ENCODE results near the gene ADARB1. TPM values are rescaled to one million over a fixed set of nuclear protein-coding genes. Genes with fewer than 3 reads are reported as not detected.

The ADARB1 gene
- total RNA-seq, 1 donor from 2014 or later = 25.9 TPM

- H3K27ac Mint-ChIP-seq = no peak overlapping the region
- no peak overlapping the region for H3K4me3 Mint-ChIP-seq
- peaks cover 2% of the 10 kb centered on the region for H3K27me3 Mint-ChIP-seq (ENCODE audit: insufficient read depth)
- no peak for DNase-seq (ENCODE audit: low spot score)
- no peaks in the 10 kb centered on the region for H3K9me3 Mint-ChIP-seq
- intact Hi-C loops (cut with micrococcal nuclease) = no loop called here
- H3K36me3 Mint-ChIP-seq (ENCODE audit: low read depth) = peaks cover 8% of the 10 kb centered on the region
- peaks cover 59% of the 10 kb centered on the region for H3K4me1 Mint-ChIP-seq (ENCODE audit: low read depth)
Measured at GRCh38 chr21:45114072-45114471, 39.7 kb downstream of the ADARB1 start.

GRCh38 chr21:45114475-45114874 lies 40.1 kb downstream of the ADARB1 start:
- Mint-ChIP-seq H3K36me3 (ENCODE audit: low read depth) (peaks cover 8% of the 10 kb centered on the region), H3K4me1 (ENCODE audit: low read depth) (peaks cover 55% of the 10 kb centered on the region), H3K27me3 (ENCODE audit: insufficient read depth) (peaks cover 2% of the 10 kb centered on the region), H3K4me3 (no peak overlapping the region), H3K27ac (no peak overlapping the region), H3K9me3 (no peaks in the 10 kb centered on the region)
- intact Hi-C loops (cut with micrococcal nuclease) = no loop called here
- DNase-seq (ENCODE audit: low spot score) = no peak

GRCh38 chr21:45115141-45115540 lies 40.8 kb downstream of the ADARB1 start:
- no peak overlapping the region for H3K4me3 Mint-ChIP-seq

GRCh38 chr21:45116066-45116465 lies 41.7 kb downstream of the ADARB1 start:
- Mint-ChIP-seq H3K36me3 (ENCODE audit: low read depth) (peaks cover 11% of the 10 kb centered on the region), H3K4me3 (no peak overlapping the region), H3K4me1 (ENCODE audit: low read depth) (peaks cover 39% of the 10 kb centered on the region), H3K9me3 (no peaks in the 10 kb centered on the region), H3K27me3 (ENCODE audit: insufficient read depth) (no peaks in the 10 kb centered on the region), H3K27ac (no peak overlapping the region)
- intact Hi-C loops (cut with micrococcal nuclease) = no loop called here
- no peak for DNase-seq (ENCODE audit: low spot score)

More at GRCh38 chr21:45115141-45115540, 40.8 kb downstream of the ADARB1 start:
- H3K27ac Mint-ChIP-seq = no peak overlapping the region
- H3K4me1 Mint-ChIP-seq (ENCODE audit: low read depth) = peaks cover 48% of the 10 kb centered on the region
- intact Hi-C loops (cut with micrococcal nuclease) = no loop called here
- DNase-seq (ENCODE audit: low spot score) = no peak
- no peaks in the 10 kb centered on the region for H3K9me3 Mint-ChIP-seq
- peaks cover 2% of the 10 kb centered on the region for H3K27me3 Mint-ChIP-seq (ENCODE audit: insufficient read depth)
- peaks cover 8% of the 10 kb centered on the region for H3K36me3 Mint-ChIP-seq (ENCODE audit: low read depth)

- no peaks in the 10 kb centered on the region for H3K27me3 Mint-ChIP-seq (ENCODE audit: insufficient read depth)
- DNase-seq (ENCODE audit: low spot score) = no peak
- H3K9me3 Mint-ChIP-seq = no peaks in the 10 kb centered on the region
- H3K36me3 Mint-ChIP-seq (ENCODE audit: low read depth) = peaks cover 14% of the 10 kb centered on the region
- no peak overlapping the region for H3K27ac Mint-ChIP-seq
- intact Hi-C loops (cut with micrococcal nuclease) = no loop called here
- H3K4me3 Mint-ChIP-seq = no peak overlapping the region
- H3K4me1 Mint-ChIP-seq (ENCODE audit: low read depth) = peaks cover 26% of the 10 kb centered on the region
Measured at GRCh38 chr21:45117314-45117713, 42.9 kb downstream of the ADARB1 start.

- Mint-ChIP-seq H3K27me3 (ENCODE audit: insufficient read depth) (no peaks in the 10 kb centered on the region), H3K27ac (no peak overlapping the region), H3K4me1 (ENCODE audit: low read depth) (peaks cover 20% of the 10 kb centered on the region), H3K36me3 (ENCODE audit: low read depth) (peaks cover 11% of the 10 kb centered on the region), H3K4me3 (no peak overlapping the region), H3K9me3 (no peaks in the 10 kb centered on the region)
- intact Hi-C loops (cut with micrococcal nuclease) = no loop called here
- DNase-seq (ENCODE audit: low spot score) = no peak
Measured at GRCh38 chr21:45118099-45118498, 43.7 kb downstream of the ADARB1 start.

GRCh38 chr21:45119812-45120211 lies 45.4 kb downstream of the ADARB1 start:
- DNase-seq (ENCODE audit: low spot score) = no peak
- Mint-ChIP-seq H3K36me3 (ENCODE audit: low read depth) (peaks cover 11% of the 10 kb centered on the region), H3K9me3 (no peaks in the 10 kb centered on the region), H3K27ac (no peak overlapping the region), H3K4me1 (ENCODE audit: low read depth) (peaks cover 20% of the 10 kb centered on the region), H3K27me3 (ENCODE audit: insufficient read depth) (no peaks in the 10 kb centered on the region), H3K4me3 (no peak overlapping the region)
- intact Hi-C loops (cut with micrococcal nuclease) = no loop called here

GRCh38 chr21:45120975-45121374 lies 46.6 kb downstream of the ADARB1 start:
- no peak overlapping the region for H3K4me3 Mint-ChIP-seq
- H3K27ac Mint-ChIP-seq = no peak overlapping the region
- intact Hi-C loops (cut with micrococcal nuclease) = no loop called here
- no peaks in the 10 kb centered on the region for H3K27me3 Mint-ChIP-seq (ENCODE audit: insufficient read depth)
- no peak for DNase-seq (ENCODE audit: low spot score)
- peaks cover 11% of the 10 kb centered on the region for H3K36me3 Mint-ChIP-seq (ENCODE audit: low read depth)
- H3K4me1 Mint-ChIP-seq (ENCODE audit: low read depth) = peaks cover 11% of the 10 kb centered on the region
- H3K9me3 Mint-ChIP-seq = no peaks in the 10 kb centered on the region

GRCh38 chr21:45122030-45122429 lies 47.6 kb downstream of the ADARB1 start:
- intact Hi-C loops (cut with micrococcal nuclease) = no loop called here
- H3K4me1 Mint-ChIP-seq (ENCODE audit: low read depth) = peaks cover 1% of the 10 kb centered on the region

GRCh38 chr21:45122432-45123132 lies 48.2 kb downstream of the ADARB1 start:
- DNase-seq (ENCODE audit: low spot score) = no peak
- Mint-ChIP-seq H3K27ac (no peak overlapping the region), H3K9me3 (no peaks in the 10 kb centered on the region), H3K36me3 (ENCODE audit: low read depth) (peaks cover 9% of the 10 kb centered on the region), H3K4me1 (ENCODE audit: low read depth) (no peaks in the 10 kb centered on the region), H3K4me3 (no peak overlapping the region), H3K27me3 (ENCODE audit: insufficient read depth) (no peaks in the 10 kb centered on the region)
- intact Hi-C loops (cut with micrococcal nuclease) = no loop called here

More at GRCh38 chr21:45122030-45122429, 47.6 kb downstream of the ADARB1 start:
- no peak overlapping the region for H3K27ac Mint-ChIP-seq
- no peak overlapping the region for H3K4me3 Mint-ChIP-seq
- no peaks in the 10 kb centered on the region for H3K27me3 Mint-ChIP-seq (ENCODE audit: insufficient read depth)
- peaks cover 9% of the 10 kb centered on the region for H3K36me3 Mint-ChIP-seq (ENCODE audit: low read depth)
- DNase-seq (ENCODE audit: low spot score) = no peak
- H3K9me3 Mint-ChIP-seq = no peaks in the 10 kb centered on the region

- intact Hi-C loops (cut with micrococcal nuclease) = no loop called here
- H3K36me3 Mint-ChIP-seq (ENCODE audit: low read depth) = peaks cover 9% of the 10 kb centered on the region
- DNase-seq (ENCODE audit: low spot score) = no peak
Measured at GRCh38 chr21:45123440-45123839, 49.1 kb downstream of the ADARB1 start.

GRCh38 chr21:45124596-45124995 lies 50.2 kb downstream of the ADARB1 start:
- H3K27ac Mint-ChIP-seq = no peak overlapping the region

More at GRCh38 chr21:45123440-45123839, 49.1 kb downstream of the ADARB1 start:
- Mint-ChIP-seq H3K27me3 (ENCODE audit: insufficient read depth) (no peaks in the 10 kb centered on the region), H3K27ac (no peak overlapping the region), H3K4me1 (ENCODE audit: low read depth) (peaks cover 7% of the 10 kb centered on the region), H3K9me3 (no peaks in the 10 kb centered on the region), H3K4me3 (no peak overlapping the region)

GRCh38 chr21:45125357-45125756 lies 51.0 kb downstream of the ADARB1 start:
- Mint-ChIP-seq H3K27me3 (ENCODE audit: insufficient read depth) (no peaks in the 10 kb centered on the region), H3K27ac (no peak overlapping the region), H3K4me3 (no peak overlapping the region), H3K4me1 (ENCODE audit: low read depth) (peaks cover 10% of the 10 kb centered on the region), H3K36me3 (ENCODE audit: low read depth) (peaks cover 7% of the 10 kb centered on the region), H3K9me3 (no peaks in the 10 kb centered on the region)
- intact Hi-C loops (cut with micrococcal nuclease) = no loop called here
- no peak for DNase-seq (ENCODE audit: low spot score)

More at GRCh38 chr21:45124596-45124995, 50.2 kb downstream of the ADARB1 start:
- intact Hi-C loops (cut with micrococcal nuclease) = no loop called here
- Mint-ChIP-seq H3K9me3 (no peaks in the 10 kb centered on the region), H3K4me3 (no peak overlapping the region), H3K4me1 (ENCODE audit: low read depth) (peaks cover 10% of the 10 kb centered on the region), H3K27me3 (ENCODE audit: insufficient read depth) (no peaks in the 10 kb centered on the region), H3K36me3 (ENCODE audit: low read depth) (peaks cover 7% of the 10 kb centered on the region)
- DNase-seq (ENCODE audit: low spot score) = no peak

Measured in activated T-helper 1 cell treated with anti-CD3 and anti-CD28 coated beads, Interleukin-12 subunit alpha, Interleukin-12 subunit beta, Interleukin-2, Interleukin-4 antibody, amounts not matched to agents 30 ng/mL and 10 ng/mL and 1 ng/mL, durations not matched to agents 14 hours and 24 hours and 36 hours (primary cell).